KMS-11 (cell line): ENCODE measurements around the gene ACD.

Source experiments
- H2AFZ ChIP-seq: fragments of 200-600 bp; sonication (generic); 2 replicates; pipeline ENCODE4 v1.6.1; 2016; ENCODE audit warnings: antibody characterized with exemption, mixed run types, low read depth
- H3K27ac ChIP-seq: fragments of 200-600 bp; sonication (generic); 2 replicates; pipeline ENCODE4 v1.6.1; 2016; ENCODE audit warnings: mild to moderate bottlenecking, mixed run types
- H3K27me3 ChIP-seq: fragments of 200-600 bp; sonication (generic); 2 replicates; pipeline ENCODE4 v1.6.1; 2017; ENCODE audit warnings: mild to moderate bottlenecking, low read depth, mixed run types, moderate library complexity; ENCODE audit not compliant: insufficient read depth
- H3K36me3 ChIP-seq: fragments of 200-600 bp; sonication (generic); 2 replicates; pipeline ENCODE4 v1.6.1; 2017; ENCODE audit warnings: mild to moderate bottlenecking, mixed run types; ENCODE audit not compliant: insufficient read depth
- H3K4me1 ChIP-seq: fragments of 200-600 bp; sonication (generic); 2 replicates; pipeline ENCODE4 v1.6.1; 2016; ENCODE audit warnings: mild to moderate bottlenecking, low read depth, mixed run types; ENCODE audit not compliant: poor library complexity, severe bottlenecking
- H3K4me2 ChIP-seq: fragments of 200-600 bp; sonication (generic); 2 replicates; pipeline ENCODE4 v1.7.0; 2016; ENCODE audit warnings: mild to moderate bottlenecking, mixed run types
- H3K4me3 ChIP-seq: fragments of 200-600 bp; sonication (generic); IDR thresholded peaks from 2 replicates; pipeline ENCODE4 v1.6.1; 2017; ENCODE audit warnings: low read depth, low read length, mixed read lengths; ENCODE audit not compliant: insufficient read depth
- H3K79me2 ChIP-seq: fragments of 200-600 bp; sonication (generic); 2 replicates; pipeline ENCODE4 v1.6.1; 2016; ENCODE audit warnings: low read depth, mixed run types; ENCODE audit not compliant: insufficient read depth
- H3K9ac ChIP-seq: fragments of 200-600 bp; sonication (generic); 2 replicates; pipeline ENCODE4 v1.6.1; 2016; ENCODE audit warnings: mild to moderate bottlenecking, mixed run types
- H4K20me1 ChIP-seq: fragments of 200-600 bp; sonication (generic); 2 replicates; pipeline ENCODE4 v1.6.1; 2016; ENCODE audit warnings: mild to moderate bottlenecking, mixed run types; ENCODE audit not compliant: insufficient read depth
- CTCF ChIP-seq: fragments of 200-600 bp; sonication (generic); conservative IDR thresholded peaks from 2 replicates; pipeline ENCODE4 v1.6.1; 2017; ENCODE audit warnings: low read depth, mild to moderate bottlenecking, antibody characterized with exemption, low read length, moderate library complexity, mixed read lengths

Gene ACD

GRCh38 chr16:67685388-67686112 lies 25.5 kb upstream of the ACD start:
- no peak for TF ChIP-seq CTCF
- Histone ChIP-seq H3K9ac (no peak overlapping the region), H3K4me1 (no peaks in the 10 kb centered on the region), H3K4me3 (no peak overlapping the region), H3K36me3 (no peaks in the 10 kb centered on the region), H4K20me1 (no peaks in the 10 kb centered on the region), H3K4me2 (no peak overlapping the region), H2AFZ (no peak overlapping the region), H3K27ac (no peak overlapping the region), H3K27me3 (no peaks in the 10 kb centered on the region), H3K79me2 (no peaks in the 10 kb centered on the region)

- Histone ChIP-seq H3K9ac (no peak overlapping the region), H3K36me3 (no peaks in the 10 kb centered on the region), H2AFZ (no peak overlapping the region), H3K4me3 (no peak overlapping the region), H4K20me1 (no peaks in the 10 kb centered on the region), H3K79me2 (no peaks in the 10 kb centered on the region), H3K27ac (no peak overlapping the region), H3K27me3 (no peaks in the 10 kb centered on the region), H3K4me1 (no peaks in the 10 kb centered on the region), H3K4me2 (no peak overlapping the region)
- no peak for TF ChIP-seq CTCF
Measured at GRCh38 chr16:67683767-67684166, 23.7 kb upstream of the ACD start.

GRCh38 chr16:67679935-67680897 lies 20.2 kb upstream of the ACD start:
- no peak for TF ChIP-seq CTCF
- Histone ChIP-seq H3K9ac (no peak overlapping the region), H4K20me1 (no peaks in the 10 kb centered on the region), H3K36me3 (no peaks in the 10 kb centered on the region), H3K27ac (no peak overlapping the region), H3K79me2 (no peaks in the 10 kb centered on the region), H3K4me3 (no peak overlapping the region), H3K27me3 (no peaks in the 10 kb centered on the region), H3K4me2 (no peak overlapping the region), H2AFZ (no peak overlapping the region), H3K4me1 (no peaks in the 10 kb centered on the region)

- Histone ChIP-seq H3K9ac (no peak overlapping the region), H3K27ac (no peak overlapping the region), H4K20me1 (no peaks in the 10 kb centered on the region), H3K27me3 (no peaks in the 10 kb centered on the region), H2AFZ (no peak overlapping the region), H3K4me3 (no peak overlapping the region), H3K36me3 (no peaks in the 10 kb centered on the region), H3K4me2 (no peak overlapping the region), H3K79me2 (no peaks in the 10 kb centered on the region), H3K4me1 (no peaks in the 10 kb centered on the region)
- TF ChIP-seq CTCF = no peak
Measured at GRCh38 chr16:67678354-67679023, 18.4 kb upstream of the ACD start.
